PC-9 (cell line): ENCODE data around the gene ETNK1. TPM values are rescaled to one million over a fixed set of nuclear protein-coding genes. Genes with fewer than 3 reads are reported as not detected.
"Not testable (repeated sequence)": the region's sequence is repeated elsewhere in the genome, so short reads cannot be mapped to it uniquely, and the experiment has no call there.

Experiments
- BruUV-seq: library from RNA; stranded (reverse); fragments of 400-500 nt; replicated peaks from 2 replicates; lab custom pipeline; 2021; lab: Mats Ljungman, UMichigan
- CTCF ChIA-PET: fragments of 300-600 bp; sonication (Branson Sonifier 250); formaldehyde crosslinking; loops from one replicate; lab custom pipeline; 2022; ENCODE audit warnings: antibody characterized with exemption; lab: Charles Lee
- POLR2A ChIA-PET: fragments of 300-600 bp; sonication (Branson Sonifier 250); formaldehyde crosslinking; loops from one replicate; lab custom pipeline; 2022; ENCODE audit warnings: antibody characterized with exemption; ENCODE audit not compliant: unreplicated experiment; lab: Charles Lee
- DNase-seq, 2 experiments: peaks; one replicate each; pipeline versions ENCODE4 v3.0.0 to v3.0.0-alpha.2; 2015 to 2022; ENCODE audit warnings: mixed read lengths in 1 of 2
- H2AFZ ChIP-seq: fragments of 200-600 bp; sonication (generic); 2 replicates; pipeline ENCODE4 v1.8.1; 2017; ENCODE audit warnings: antibody characterized with exemption
- H3F3A ChIP-seq: fragments of 200-600 bp; sonication (generic); 2 replicates; pipeline ENCODE4 v1.8.1; 2017; ENCODE audit warnings: antibody characterized with exemption, mild to moderate bottlenecking, low read depth; ENCODE audit not compliant: insufficient read depth
- H3K27ac ChIP-seq: fragments of 200-600 bp; sonication (generic); 2 replicates; pipeline ENCODE4 v1.6.1; 2016; ENCODE audit warnings: mixed run types
- H3K27me3 ChIP-seq: fragments of 200-600 bp; sonication (generic); 2 replicates; pipeline ENCODE4 v1.6.1; 2016; ENCODE audit warnings: low read depth, mixed run types; ENCODE audit not compliant: insufficient read depth
- H3K36me3 ChIP-seq: fragments of 200-600 bp; sonication (generic); 2 replicates; pipeline ENCODE4 v1.6.1; 2016; ENCODE audit warnings: low read depth, mixed run types
- H3K4me1 ChIP-seq: fragments of 200-600 bp; sonication (generic); replicated peaks from 2 replicates; pipeline ENCODE4 v1.6.1; 2016; ENCODE audit warnings: mixed run types; ENCODE audit not compliant: insufficient read depth
- H3K4me2 ChIP-seq: fragments of 200-600 bp; sonication (generic); 2 replicates; pipeline ENCODE4 v1.6.1; 2017; ENCODE audit warnings: mixed run types
- H3K4me3 ChIP-seq: fragments of 200-600 bp; sonication (generic); 2 replicates; pipeline ENCODE4 v1.6.1; 2016; ENCODE audit warnings: mixed run types
- H3K79me2 ChIP-seq: fragments of 200-600 bp; sonication (generic); 2 replicates; pipeline ENCODE4 v1.6.1; 2017; ENCODE audit warnings: low read depth, mixed run types
- H3K9me2 ChIP-seq: fragments of 200-600 bp; sonication (generic); 2 replicates; pipeline ENCODE4 v1.8.1; 2017; ENCODE audit warnings: mild to moderate bottlenecking; ENCODE audit not compliant: insufficient read depth
- H3K9me3 ChIP-seq: fragments of 200-600 bp; sonication (generic); 2 replicates; pipeline ENCODE4 v1.8.1; 2016; ENCODE audit warnings: low read depth; ENCODE audit not compliant: insufficient read depth
- H4K20me1 ChIP-seq: fragments of 200-600 bp; sonication (generic); 2 replicates; pipeline ENCODE4 v1.8.1; 2017; ENCODE audit not compliant: insufficient read depth
- CTCF ChIP-seq: fragments of 200-600 bp; sonication (generic); conservative IDR thresholded peaks from 2 replicates; pipeline ENCODE4 v1.6.1; 2017; ENCODE audit warnings: mixed run types, antibody characterized with exemption, mild to moderate bottlenecking, moderate library complexity
- EZH2 ChIP-seq: fragments of 200-600 bp; sonication (generic); IDR thresholded peaks from 2 replicates; pipeline ENCODE4 v1.8.0; 2017; ENCODE audit warnings: antibody characterized with exemption, low read depth
- intact Hi-C: fragments of 100-400 bp; cut with micrococcal nuclease; formaldehyde crosslinking; loops from one replicate; pipeline ENCODE4 v1.10.0; 2022; ENCODE audit not compliant: unreplicated experiment
- total RNA-seq: library from RNA; stranded (reverse); gene quantifications from 2 replicates; pipeline ENCODE4 v1.2.3, GENCODE V29; 2021

The ETNK1 gene
- total RNA-seq, 1 experiment from 2014 or later: 87.9 TPM

- Histone ChIP-seq H3F3A (no peaks in the 10 kb centered on the region), H3K79me2 (no peaks in the 10 kb centered on the region), H3K4me1 (no peaks in the 10 kb centered on the region), H3K27ac (no peak overlapping the region), H4K20me1 (no peaks in the 10 kb centered on the region), H3K4me3 (no peak overlapping the region), H3K36me3 (no peaks in the 10 kb centered on the region), H2AFZ (no peak overlapping the region), H3K27me3 (no peaks in the 10 kb centered on the region), H3K9me3 (no peaks in the 10 kb centered on the region), H3K4me2 (no peak overlapping the region), H3K9me2 (no peaks in the 10 kb centered on the region)
- intact Hi-C loops: no loop called here
- ChIA-PET CTCF (no interaction called here), POLR2A (no interaction called here)
- no peak for DNase-seq
- TF ChIP-seq EZH2 (no peak), CTCF (no peak)
- BruUV-seq: no TSS peak
These were observed 24.8 kb upstream of the ETNK1 start for GRCh38 chr12:22600181-22600580.

GRCh38 chr12:22609501-22609900 lies 15.5 kb upstream of the ETNK1 start:
- no peaks in the 10 kb centered on the region for H4K20me1 ChIP-seq
- H3K36me3 ChIP-seq: no peaks in the 10 kb centered on the region
- no peaks in the 10 kb centered on the region for H3F3A ChIP-seq
- CTCF ChIA-PET: no interaction called here
- H3K9me3 ChIP-seq: peaks cover 8% of the 10 kb centered on the region; the same call in 1 of the 2 replicates
- H3K4me3 ChIP-seq: no peak overlapping the region
- TF ChIP-seq EZH2 (no peak), CTCF (no peak)
- POLR2A ChIA-PET: no interaction called here
- no peak for DNase-seq
- no peaks in the 10 kb centered on the region for H3K4me1 ChIP-seq
- no peak overlapping the region for H3K27ac ChIP-seq
- H2AFZ ChIP-seq: no peak overlapping the region
- no peaks in the 10 kb centered on the region for H3K9me2 ChIP-seq
- no peak overlapping the region for H3K4me2 ChIP-seq
- intact Hi-C loops: no loop called here
- H3K79me2 ChIP-seq: no peaks in the 10 kb centered on the region
- BruUV-seq: no TSS peak
- H3K27me3 ChIP-seq: no peaks in the 10 kb centered on the region

DNA sequence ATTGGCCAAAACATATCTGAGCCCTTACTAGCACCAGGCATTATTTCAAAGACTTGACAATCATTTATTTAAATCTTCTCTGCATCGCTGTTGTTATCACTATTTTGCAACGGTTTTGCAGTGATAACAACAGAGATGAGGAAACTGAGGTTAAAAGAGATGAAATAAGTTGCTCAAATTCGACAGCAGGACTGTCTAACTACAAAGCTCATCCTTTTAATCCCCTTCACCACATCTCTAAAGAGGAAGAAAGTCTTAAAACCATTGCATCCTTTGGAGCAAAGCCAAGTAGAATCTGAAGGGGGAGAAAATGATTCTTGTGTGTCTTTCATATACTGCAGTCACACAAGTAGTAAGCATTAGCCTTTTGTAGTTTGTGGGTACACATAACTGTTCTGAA lies 14.8 kb upstream of the ETNK1 start:
- intact Hi-C loops: no loop called here
- H3K36me3 ChIP-seq: no peaks in the 10 kb centered on the region
- no peak overlapping the region for H3K27ac ChIP-seq
- no peaks in the 10 kb centered on the region for H3K79me2 ChIP-seq
- no peaks in the 10 kb centered on the region for H4K20me1 ChIP-seq
- TF ChIP-seq EZH2 (no peak), CTCF (no peak)
- H3K9me2 ChIP-seq: no peaks in the 10 kb centered on the region
- no TSS peak for BruUV-seq
- POLR2A ChIA-PET: interaction anchor here (0.5 kb wide), 1 partner anchor 15 kb away, joined by 4 read pairs; the partner anchor contains the start of gene ETNK1
- H3F3A ChIP-seq: no peaks in the 10 kb centered on the region
- CTCF ChIA-PET: no interaction called here
- H2AFZ ChIP-seq: no peak overlapping the region
- no peaks in the 10 kb centered on the region for H3K4me1 ChIP-seq
- peaks cover 8% of the 10 kb centered on the region; the same call in 1 of the 2 replicates for H3K9me3 ChIP-seq
- H3K27me3 ChIP-seq: no peaks in the 10 kb centered on the region
- H3K4me3 ChIP-seq: no peak overlapping the region
- DNase-seq: no peak
- H3K4me2 ChIP-seq: no peak overlapping the region

DNA sequence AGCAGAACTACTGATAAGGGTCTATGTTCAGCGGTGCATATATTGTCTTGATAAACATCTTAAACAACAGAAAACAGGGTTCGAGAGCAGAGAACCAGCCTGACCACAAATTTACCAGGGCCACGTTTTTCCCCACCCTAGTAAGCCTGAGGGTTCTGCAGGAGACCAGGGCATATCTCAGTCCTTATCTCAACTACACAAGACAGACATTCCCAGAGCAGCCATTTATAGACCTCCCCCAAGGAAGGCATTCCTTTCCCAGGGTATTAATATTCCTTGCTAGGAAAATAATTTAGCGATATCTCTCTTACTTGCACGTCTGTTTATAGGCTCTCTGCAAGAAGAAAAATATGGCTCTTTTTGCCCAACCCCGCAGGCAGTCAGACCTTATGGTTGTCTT lies 12.1 kb upstream of the ETNK1 start:
- H2AFZ ChIP-seq, H3K4me1 ChIP-seq, POLR2A ChIA-PET, H3K27me3 ChIP-seq, H3K79me2 ChIP-seq, H3K4me3 ChIP-seq, intact Hi-C loops, H3K36me3 ChIP-seq, BruUV-seq, CTCF ChIA-PET, H3F3A ChIP-seq, H3K27ac ChIP-seq, H4K20me1 ChIP-seq, DNase-seq, H3K9me2 ChIP-seq, H3K4me2 ChIP-seq: not testable (repeated sequence)
- peaks cover 22% of the 10 kb centered on the region; the same call in 1 of the 2 replicates for H3K9me3 ChIP-seq
